Osteoblast (primary cell): ENCODE data around the gene ACE. TPM values are rescaled to one million over a fixed set of nuclear protein-coding genes. Genes with fewer than 3 reads are reported as not detected.

ENCODE experiments used
- DNase-seq: peaks from one replicate; pipeline ENCODE4 v3.0.0; 2011; ENCODE audit warnings: low spot score, mixed read lengths; ENCODE audit not compliant: insufficient read length; ENCODE audit errors: missing footprints
- H2AFZ ChIP-seq: 2 replicates; pipeline ENCODE4 v1.6.0; 2011; ENCODE audit warnings: mild to moderate bottlenecking, low read length
- H3K27ac ChIP-seq: 2 replicates; pipeline ENCODE4 v1.5.1; 2011; ENCODE audit warnings: mild to moderate bottlenecking, low read depth, low read length, moderate library complexity
- H3K27me3 ChIP-seq: 2 replicates; pipeline ENCODE4 v1.6.0; 2012; ENCODE audit warnings: mild to moderate bottlenecking, control low read depth, inconsistent platforms, low read length, moderate library complexity; ENCODE audit not compliant: insufficient read depth
- H3K36me3 ChIP-seq: 2 replicates; pipeline ENCODE4 v1.5.1; 2011; ENCODE audit warnings: mild to moderate bottlenecking, low read length, control low read depth, moderate library complexity; ENCODE audit not compliant: insufficient read depth
- H3K4me1 ChIP-seq: 2 replicates; pipeline ENCODE4 v1.5.1; 2011; ENCODE audit warnings: mild to moderate bottlenecking, low read length, control low read depth, moderate library complexity; ENCODE audit not compliant: insufficient read depth
- H3K4me2 ChIP-seq: 2 replicates; pipeline ENCODE4 v1.6.0; 2011; ENCODE audit warnings: mild to moderate bottlenecking, low read length; ENCODE audit not compliant: insufficient read depth
- H3K4me3 ChIP-seq: fragments of 200-600 bp; sonication (generic); 3 replicates; pipeline ENCODE4 v1.5.1; 2012; ENCODE audit warnings: mild to moderate bottlenecking, low read length, inconsistent platforms; ENCODE audit not compliant: insufficient read depth
- H3K79me2 ChIP-seq: 2 replicates; pipeline ENCODE4 v1.6.0; 2012; ENCODE audit warnings: mild to moderate bottlenecking, low read length, control low read depth, inconsistent platforms; ENCODE audit not compliant: insufficient read depth
- H3K9me3 ChIP-seq: 2 replicates; pipeline ENCODE4 v1.5.1; 2011; ENCODE audit warnings: low read depth, low read length, control low read depth
- H4K20me1 ChIP-seq: 2 replicates; pipeline ENCODE4 v1.6.0; 2012; ENCODE audit warnings: mild to moderate bottlenecking, low read length, control low read depth; ENCODE audit not compliant: insufficient read depth
- CTCF ChIP-seq: IDR thresholded peaks from 2 replicates; pipeline ENCODE4 v1.5.1; 2011; ENCODE audit warnings: mild to moderate bottlenecking, low read depth, low read length, moderate library complexity; ENCODE audit errors: extremely low read depth
- total RNA-seq: library from RNA; depleted of rRNA; stranded (reverse); fragments of >200 nt; gene quantifications from 2 replicates; pipeline ENCODE4 v1.2.3, GENCODE V29; 2012

ACE gene
- total RNA-seq, 1 donor: 10.1 TPM

GRCh38 chr17:63542218-63542545 is 65.3 kb downstream of the ACE start:
- Histone ChIP-seq H3K9me3 (no peaks in the 10 kb centered on the region), H3K4me3 (no peak overlapping the region), H3K27me3 (peaks cover 28% of the 10 kb centered on the region), H2AFZ (no peak overlapping the region), H3K36me3 (no peaks in the 10 kb centered on the region), H4K20me1 (no peaks in the 10 kb centered on the region), H3K79me2 (no peaks in the 10 kb centered on the region), H3K27ac (no peak overlapping the region), H3K4me2 (no peak overlapping the region), H3K4me1 (no peaks in the 10 kb centered on the region)
- DNase-seq: peak; percentile 14
- TF ChIP-seq CTCF: no peak

GRCh38 chr17:63542942-63543821 is 66.3 kb downstream of the ACE start:
- DNase-seq: peak; percentile 46
- Histone ChIP-seq H4K20me1 (no peaks in the 10 kb centered on the region), H3K27me3 (peaks cover 19% of the 10 kb centered on the region), H3K4me2 (no peak overlapping the region), H3K27ac (no peak overlapping the region), H3K9me3 (no peaks in the 10 kb centered on the region), H3K4me3 (no peak overlapping the region), H3K79me2 (no peaks in the 10 kb centered on the region), H3K36me3 (no peaks in the 10 kb centered on the region), H3K4me1 (no peaks in the 10 kb centered on the region), H2AFZ (no peak overlapping the region)
- no peak for TF ChIP-seq CTCF

- H3K9me3 ChIP-seq: no peaks in the 10 kb centered on the region
Observed at GRCh38 chr17:63543822-63544420, 67.1 kb downstream of the ACE start.

More at GRCh38 chr17:63543822-63544420, 67.1 kb downstream of the ACE start:
- no peaks in the 10 kb centered on the region for H3K36me3 ChIP-seq
- H3K4me3 ChIP-seq: no peak overlapping the region
- TF ChIP-seq CTCF: no peak
- no peak overlapping the region for H3K4me2 ChIP-seq
- H3K4me1 ChIP-seq: no peaks in the 10 kb centered on the region
- no peaks in the 10 kb centered on the region for H3K79me2 ChIP-seq
- no peak overlapping the region for H2AFZ ChIP-seq
- no peak overlapping the region for H3K27ac ChIP-seq
- peak; percentile 30 for DNase-seq
- H3K27me3 ChIP-seq: peaks cover 11% of the 10 kb centered on the region
- no peaks in the 10 kb centered on the region for H4K20me1 ChIP-seq
